BJ (cell line): Measurements from ENCODE around the gene TCF19. TPM values are rescaled to one million over a fixed set of nuclear protein-coding genes. Genes with fewer than 3 reads are reported as not detected.

Experiments
- CTCF ChIA-PET: fragments of 350-600 bp; formaldehyde crosslinking; extraction: SDS; loops from one replicate; lab custom pipeline; 2021; ENCODE audit warnings: antibody characterized with exemption, inconsistent platforms; lab: Yijun Ruan, JAX
- POLR2A ChIA-PET: fragments of 300-600 bp; sonication (Branson Sonifier 250); formaldehyde crosslinking; extraction: SDS; loops from one replicate; lab custom pipeline; 2021; ENCODE audit warnings: antibody characterized with exemption; lab: Charles Lee
- DNase-seq: peaks from one replicate; pipeline ENCODE4 v3.0.0-alpha.2; 2011; ENCODE audit warnings: low read depth
- H3K27me3 ChIP-seq: 2 replicates; pipeline ENCODE4 v1.6.0; 2011; ENCODE audit warnings: low read length; ENCODE audit not compliant: control insufficient read depth, insufficient read depth
- H3K36me3 ChIP-seq: 2 replicates; pipeline ENCODE4 v1.5.1; 2011; ENCODE audit warnings: low read length; ENCODE audit not compliant: control insufficient read depth, insufficient read depth
- H3K4me3 ChIP-seq: 2 replicates; pipeline ENCODE4 v1.5.1; 2011; ENCODE audit warnings: low read depth, mild to moderate bottlenecking, control low read depth, low read length
- polyA minus RNA-seq: library from RNA; depleted of rRNA, polyadenylated mRNA; stranded (reverse); fragments of >200 nt; gene quantifications from 2 replicates; pipeline ENCODE4 v1.2.3, GENCODE V29; 2011; rRNA and poly(A)+ RNA removed
- polyA plus RNA-seq: library from polyadenylated mRNA; depleted of rRNA; stranded (reverse); fragments of >200 nt; gene quantifications from 2 replicates; pipeline ENCODE4 v1.2.3, GENCODE V29; 2011; rRNA removed
- TF ChIP-seq, protein P1 (sequence below): IDR thresholded peaks from 2 replicates; pipeline ENCODE4 v1.5.1; 2011; ENCODE audit warnings: low read depth, mild to moderate bottlenecking, control low read depth, inconsistent platforms, low read length, moderate library complexity; ENCODE audit not compliant: insufficient read depth

TCF19 gene, protein sequence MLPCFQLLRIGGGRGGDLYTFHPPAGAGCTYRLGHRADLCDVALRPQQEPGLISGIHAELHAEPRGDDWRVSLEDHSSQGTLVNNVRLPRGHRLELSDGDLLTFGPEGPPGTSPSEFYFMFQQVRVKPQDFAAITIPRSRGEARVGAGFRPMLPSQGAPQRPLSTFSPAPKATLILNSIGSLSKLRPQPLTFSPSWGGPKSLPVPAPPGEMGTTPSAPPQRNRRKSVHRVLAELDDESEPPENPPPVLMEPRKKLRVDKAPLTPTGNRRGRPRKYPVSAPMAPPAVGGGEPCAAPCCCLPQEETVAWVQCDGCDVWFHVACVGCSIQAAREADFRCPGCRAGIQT
- polyA plus RNA-seq (8.5 and 10.4 TPM in 2 replicates), polyA minus RNA-seq (5.1 and 7.3 TPM in 2 replicates)

DNA sequence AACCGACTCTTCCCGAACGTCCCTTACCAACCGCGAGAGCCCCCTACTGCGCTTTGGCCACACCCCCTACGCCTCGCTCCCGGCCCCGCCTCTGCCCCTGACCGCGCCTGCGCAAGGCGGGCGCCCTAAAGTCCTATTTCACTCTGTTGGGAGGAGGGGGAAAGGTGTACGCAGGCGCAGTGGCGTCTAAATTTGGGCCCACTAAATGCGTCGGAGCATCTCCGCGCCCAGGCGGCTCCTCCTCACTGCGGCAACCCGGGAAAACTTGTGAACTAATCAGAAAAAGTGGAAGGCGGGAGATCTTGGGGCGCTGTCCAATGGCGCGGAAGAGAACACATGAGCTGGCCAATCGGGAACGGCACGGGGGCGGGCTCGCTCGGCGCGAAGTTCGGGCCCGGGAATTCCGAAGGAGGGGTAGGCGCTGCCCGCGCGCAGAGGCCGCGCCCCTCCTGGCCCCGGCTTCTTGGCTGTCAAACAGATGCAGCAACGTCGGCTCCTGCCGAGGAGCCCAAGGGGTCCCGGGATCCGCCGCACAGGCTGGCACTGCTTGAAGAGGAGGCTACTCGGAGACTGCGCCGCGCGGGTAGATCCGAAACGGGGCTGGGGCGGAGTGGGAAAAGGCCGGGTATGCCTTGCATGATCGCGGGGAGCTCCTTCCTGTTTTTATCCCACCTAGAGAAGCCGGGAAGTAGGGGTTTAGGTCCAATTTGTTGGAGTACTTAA lies at the start of gene TCF19:
Gene TCF19, plus strand, starts transcription at position 450 of the 723 bp plus-strand sequence. CDS start 881 bp downstream, outside the sequence.
- ChIA-PET POLR2A (no interaction called here), CTCF (interaction anchor here (1.0 to 1.5 kb wide), 4 partner anchors 11 to 44 kb away, joined by 3 to 5 read pairs (median 4); partner anchors contain the start of gene PSORS1C1)
- Histone ChIP-seq H3K4me3 (peak within 1 kb of the TSS; percentile 81), H3K27me3 (no peaks in the 10 kb centered on the region), H3K36me3 (peaks cover 2% of the 10 kb centered on the region; the same call in 1 of the 2 replicates)
- DNase-seq: peak; percentile 96
- TF ChIP-seq, protein P1, sequence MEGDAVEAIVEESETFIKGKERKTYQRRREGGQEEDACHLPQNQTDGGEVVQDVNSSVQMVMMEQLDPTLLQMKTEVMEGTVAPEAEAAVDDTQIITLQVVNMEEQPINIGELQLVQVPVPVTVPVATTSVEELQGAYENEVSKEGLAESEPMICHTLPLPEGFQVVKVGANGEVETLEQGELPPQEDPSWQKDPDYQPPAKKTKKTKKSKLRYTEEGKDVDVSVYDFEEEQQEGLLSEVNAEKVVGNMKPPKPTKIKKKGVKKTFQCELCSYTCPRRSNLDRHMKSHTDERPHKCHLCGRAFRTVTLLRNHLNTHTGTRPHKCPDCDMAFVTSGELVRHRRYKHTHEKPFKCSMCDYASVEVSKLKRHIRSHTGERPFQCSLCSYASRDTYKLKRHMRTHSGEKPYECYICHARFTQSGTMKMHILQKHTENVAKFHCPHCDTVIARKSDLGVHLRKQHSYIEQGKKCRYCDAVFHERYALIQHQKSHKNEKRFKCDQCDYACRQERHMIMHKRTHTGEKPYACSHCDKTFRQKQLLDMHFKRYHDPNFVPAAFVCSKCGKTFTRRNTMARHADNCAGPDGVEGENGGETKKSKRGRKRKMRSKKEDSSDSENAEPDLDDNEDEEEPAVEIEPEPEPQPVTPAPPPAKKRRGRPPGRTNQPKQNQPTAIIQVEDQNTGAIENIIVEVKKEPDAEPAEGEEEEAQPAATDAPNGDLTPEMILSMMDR: no peak

DNA sequence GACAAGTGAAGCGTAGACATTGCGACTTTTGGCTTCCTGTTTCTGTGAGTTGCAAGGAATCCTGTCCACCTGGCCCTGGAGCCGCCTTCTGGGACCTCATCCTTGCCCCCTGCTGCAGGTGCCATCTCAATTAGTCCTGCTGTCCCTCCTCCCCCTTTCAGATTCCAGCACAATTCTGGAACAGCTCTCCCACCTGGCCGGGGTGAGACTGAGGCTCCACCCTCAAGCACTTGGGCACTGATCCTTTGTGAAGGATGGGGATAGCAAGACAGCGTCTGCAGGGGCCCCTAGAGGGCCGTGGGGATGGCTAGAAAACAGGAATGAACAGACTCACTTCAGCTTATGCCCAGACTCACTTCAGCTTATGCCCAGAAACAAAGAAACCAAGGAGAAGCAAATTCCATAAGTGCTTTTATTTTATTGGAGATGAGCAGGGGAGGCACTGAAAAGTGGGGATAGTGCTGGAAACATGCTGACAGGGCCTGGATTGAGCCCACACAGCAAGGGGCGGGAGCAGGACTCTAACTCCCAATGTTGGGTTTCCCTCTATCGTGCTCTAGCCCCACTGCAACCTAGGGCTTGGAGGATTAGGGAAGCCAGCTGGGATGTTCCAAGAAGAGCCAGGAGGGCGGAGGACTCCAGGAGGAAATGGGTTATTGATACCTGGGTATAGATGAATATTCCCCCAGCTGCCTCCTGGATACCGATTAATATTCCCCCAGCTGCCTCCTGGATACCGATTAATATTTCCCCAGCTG lies 47.4 kb upstream of the TCF19 start:
- Histone ChIP-seq H3K27me3 (peaks cover 10% of the 10 kb centered on the region), H3K36me3 (no peaks in the 10 kb centered on the region), H3K4me3 (no peak overlapping the region)
- DNase-seq: no peak
- POLR2A ChIA-PET: no interaction called here
- TF ChIP-seq, protein P1: no peak
- CTCF ChIA-PET: interaction anchor here (0.6 to 1.5 kb wide), 6 partner anchors 16 to 383 kb away, joined by 3 to 5 read pairs (median 4); no protein-coding TSS in a partner anchor

DNA sequence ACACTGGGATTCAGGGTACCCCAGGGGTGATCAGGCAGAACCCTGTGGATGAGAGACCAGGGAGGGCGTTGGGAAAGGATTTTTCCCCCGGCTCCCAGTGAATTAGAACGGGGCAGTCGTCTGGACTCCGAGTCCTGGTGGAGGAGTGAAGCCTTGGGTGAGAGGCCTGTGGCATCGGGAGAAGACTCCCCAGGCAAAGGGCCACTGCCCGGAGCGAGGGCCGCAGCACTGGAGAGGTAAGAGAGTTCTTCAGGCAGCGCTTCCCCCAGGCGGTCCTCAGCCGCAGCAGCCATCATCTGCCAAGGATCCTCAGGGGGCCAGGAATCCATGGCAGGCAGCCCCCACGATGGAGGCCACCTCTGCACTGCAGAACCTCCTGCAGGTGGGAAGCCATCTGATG lies 46.7 kb upstream of the TCF19 start:
- POLR2A ChIA-PET: no interaction called here
- no peak overlapping the region for H3K4me3 ChIP-seq
- no peak for DNase-seq
- H3K27me3 ChIP-seq: peaks cover 10% of the 10 kb centered on the region
- no peaks in the 10 kb centered on the region for H3K36me3 ChIP-seq
- CTCF ChIA-PET: interaction anchor here (0.8 to 1.5 kb wide), 2 partner anchors 15 to 24 kb away, joined by 3 to 5 read pairs; no protein-coding TSS in a partner anchor
- TF ChIP-seq, protein P1: no peak

DNA sequence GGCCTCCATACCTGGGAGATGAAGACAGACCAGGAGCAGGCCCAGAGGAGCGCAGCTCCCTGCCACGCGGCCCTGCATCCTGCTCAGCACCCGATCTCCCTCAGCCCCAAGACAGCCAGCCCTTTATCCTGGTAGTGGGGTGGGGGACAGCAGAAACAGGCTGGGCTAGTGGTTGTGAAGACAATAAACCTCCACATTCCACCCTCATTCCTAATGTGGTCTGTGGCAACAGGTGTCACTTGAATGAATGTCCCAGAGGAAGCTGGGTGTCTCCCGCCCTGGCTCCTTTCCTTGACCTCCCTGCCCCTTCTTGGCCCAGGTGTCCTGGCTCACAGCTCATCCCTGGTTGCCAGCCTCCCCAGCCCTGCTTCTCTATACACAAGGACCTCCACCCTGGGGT lies 45.9 kb upstream of the TCF19 start, which contains the start of gene C6orf15:
Gene C6orf15, minus strand, starts transcription at position 98 of the 400 bp plus-strand sequence. Its CDS starts 20 bp downstream, at position 78.
- CTCF ChIA-PET: interaction anchor here (2.5 kb wide), 1 partner anchor 33 kb away, joined by 15 read pairs; no protein-coding TSS in a partner anchor
- Histone ChIP-seq H3K4me3 (no peak within 1 kb of the TSS), H3K27me3 (peaks cover 10% of the 10 kb centered on the region), H3K36me3 (no peaks in the 10 kb centered on the region)
- POLR2A ChIA-PET: no interaction called here
- TF ChIP-seq, protein P1: no peak
- DNase-seq: no peak
